GM23338 (cell line): ENCODE results near the gene VPS8. TPM values are rescaled to one million over a fixed set of nuclear protein-coding genes. Genes with fewer than 3 reads are reported as not detected.

ENCODE experiments used
- ATAC-seq: fragments of 200-7000 bp; cut with Tn5 transposase; 3 replicates; pipeline ENCODE4 v1.9.1; 2020
- DNase-seq: peaks from one replicate; pipeline ENCODE4 v3.0.0-alpha.2; 2015; ENCODE audit warnings: low spot score
- H2AFZ ChIP-seq: fragments of 200-600 bp; sonication (generic); 2 replicates; pipeline ENCODE4 v1.8.0; 2016; ENCODE audit warnings: antibody characterized with exemption, mild to moderate bottlenecking, moderate library complexity
- H3F3A ChIP-seq: fragments of 200-600 bp; sonication (generic); replicated peaks from 2 replicates; pipeline ENCODE4 v1.8.0; 2017; ENCODE audit warnings: antibody characterized with exemption, mixed run types, low read depth
- H3K27ac ChIP-seq: fragments of 200-600 bp; sonication (generic); 2 replicates; pipeline ENCODE4 v1.6.1; 2016; ENCODE audit warnings: low read depth
- H3K27me3 ChIP-seq: fragments of 200-600 bp; sonication (generic); 2 replicates; pipeline ENCODE4 v1.8.0; 2016; ENCODE audit warnings: mild to moderate bottlenecking, mixed run types, moderate library complexity; ENCODE audit not compliant: insufficient read depth
- H3K36me3 ChIP-seq: fragments of 200-600 bp; sonication (generic); 2 replicates; pipeline ENCODE4 v1.8.0; 2016; ENCODE audit warnings: mild to moderate bottlenecking; ENCODE audit not compliant: insufficient read depth
- H3K4me1 ChIP-seq: fragments of 200-600 bp; sonication (generic); 2 replicates; pipeline ENCODE4 v1.8.0; 2016; ENCODE audit warnings: mild to moderate bottlenecking, moderate library complexity; ENCODE audit not compliant: insufficient read depth
- H3K4me2 ChIP-seq: fragments of 200-600 bp; sonication (generic); 2 replicates; pipeline ENCODE4 v1.7.1; 2017; ENCODE audit warnings: mixed run types
- H3K4me3 ChIP-seq: fragments of 200-600 bp; sonication (generic); 2 replicates; pipeline ENCODE4 v1.6.1; 2016; ENCODE audit warnings: mixed run types
- H3K79me2 ChIP-seq: fragments of 200-600 bp; sonication (generic); replicated peaks from 2 replicates; pipeline ENCODE4 v1.8.0; 2017; ENCODE audit warnings: mild to moderate bottlenecking; ENCODE audit not compliant: insufficient read depth
- H3K9me2 ChIP-seq: fragments of 200-600 bp; sonication (generic); 2 replicates; pipeline ENCODE4 v1.8.0; 2017; ENCODE audit not compliant: insufficient read depth
- H4K20me1 ChIP-seq: fragments of 200-600 bp; sonication (generic); replicated peaks from 2 replicates; pipeline ENCODE4 v1.8.0; 2017; ENCODE audit warnings: mild to moderate bottlenecking; ENCODE audit not compliant: insufficient read depth
- H3K27ac Mint-ChIP-seq: 2 replicates; pipeline ENCODE4 v1.8.0; 2020; ENCODE audit warnings: inconsistent platforms, mild to moderate bottlenecking, moderate library complexity, mixed read lengths
- H3K27me3 Mint-ChIP-seq: 3 replicates; pipeline ENCODE4 v1.8.0; 2022; ENCODE audit warnings: low read depth, mild to moderate bottlenecking, moderate library complexity, mixed read lengths, inconsistent platforms; ENCODE audit not compliant: insufficient read depth, poor library complexity
- H3K36me3 Mint-ChIP-seq: 3 replicates; pipeline ENCODE4 v1.8.0; 2021; ENCODE audit warnings: low read depth, mild to moderate bottlenecking, inconsistent platforms, moderate library complexity, mixed read lengths
- H3K4me1 Mint-ChIP-seq: 3 replicates; pipeline ENCODE4 v1.8.0; 2020; ENCODE audit warnings: mild to moderate bottlenecking, inconsistent platforms, mixed read lengths
- H3K4me3 Mint-ChIP-seq: 3 replicates; pipeline ENCODE4 v1.8.0; 2021; ENCODE audit warnings: moderate library complexity, mild to moderate bottlenecking, inconsistent platforms, mixed read lengths
- H3K9me3 Mint-ChIP-seq: 3 replicates; pipeline ENCODE4 v1.8.0; 2020; ENCODE audit warnings: moderate library complexity, mild to moderate bottlenecking, inconsistent platforms, mixed read lengths
- CREB1 ChIP-seq: fragments of 250-450 bp; sonication (Bioruptor Pico); IDR thresholded peaks from 2 replicates; pipeline ENCODE4 v1.5.0; 2020; ENCODE audit warnings: low read depth, mild to moderate bottlenecking, moderate library complexity
- CTCF ChIP-seq, 2 experiments: fragments of 200-600 bp in 1 of 2; sonication (generic) in 1 of 2; conservative IDR thresholded peaks; 2 replicates each; pipeline versions ENCODE4 v1.5.1 to v1.6.1; 2016 to 2017; ENCODE audit warnings: antibody characterized with exemption in 2 of 2, low read depth in 2 of 2, mild to moderate bottlenecking in 2 of 2, moderate library complexity in 1 of 2
- POLR2AphosphoS5 ChIP-seq: IDR thresholded peaks from 2 replicates; pipeline ENCODE4 v1.6.1; 2016; ENCODE audit warnings: antibody characterized with exemption, low read depth
- REST ChIP-seq: IDR thresholded peaks from one replicate; pipeline ENCODE4 v1.6.1; 2018; ENCODE audit warnings: antibody characterized with exemption; ENCODE audit not compliant: unreplicated experiment
- ZNF331 ChIP-seq: fragments of 250-450 bp; sonication (Bioruptor Pico); IDR thresholded peaks from 2 replicates; pipeline ENCODE4 v1.5.0; 2020; ENCODE audit warnings: low read depth, mild to moderate bottlenecking, moderate library complexity
- ZNF462 ChIP-seq: fragments of 250-450 bp; sonication (Bioruptor Pico); IDR thresholded peaks from 2 replicates; pipeline ENCODE4 v1.5.0; 2020; ENCODE audit warnings: mild to moderate bottlenecking, moderate library complexity
- polyA plus RNA-seq: library from polyadenylated mRNA; unstranded; fragments of >200 nt; fragmentation: Nextera tagmentation; extraction: Ambion mirVana; gene quantifications from 2 replicates; pipeline ENCODE4 v1.2.1, GENCODE V29; 2016
- total RNA-seq: library from RNA; depleted of rRNA; stranded (reverse); fragments of >200 nt; shearing (Covaris generic); gene quantifications from 2 replicates; pipeline ENCODE4 v1.2.3, GENCODE V29; 2014

VPS8 gene
- total and polyA plus RNA-seq, 2 experiments from 2014 or later, result 17.3 to 45.5 TPM

- no peak for TF ChIP-seq REST
- no peak for TF ChIP-seq ZNF331 (CRISPR knock-in tag)
- TF ChIP-seq CTCF (conservative IDR thresholded peaks at IDR 0.05; ENCODE audit: low read depth in 2 of 2), result no peak
- TF ChIP-seq CREB1, result no peak
Measured at GRCh38 chr3:184832044-184832443, 20.1 kb downstream of the VPS8 start (continued).

- no peak overlapping the region for H3K27ac Mint-ChIP-seq
- Histone ChIP-seq H3K27me3 (no peaks in the 10 kb centered on the region), H3K27ac (no peak overlapping the region), H3F3A (no peaks in the 10 kb centered on the region), H3K79me2 (no peaks in the 10 kb centered on the region), H2AFZ (no peak overlapping the region), H4K20me1 (no peaks in the 10 kb centered on the region), H3K4me2 (no peak overlapping the region), H3K9me2 (no peaks in the 10 kb centered on the region), H3K36me3 (no peaks in the 10 kb centered on the region), H3K4me1 (peaks cover 15% of the 10 kb centered on the region), H3K4me3 (no peak overlapping the region)
- DNase-seq (no peak), ATAC-seq (no peak)
- no peaks in the 10 kb centered on the region for H3K27me3 Mint-ChIP-seq
- H3K9me3 Mint-ChIP-seq, result no peaks in the 10 kb centered on the region
- H3K4me3 Mint-ChIP-seq, result no peak overlapping the region
- H3K36me3 Mint-ChIP-seq, result peaks cover 12% of the 10 kb centered on the region
- H3K4me1 Mint-ChIP-seq, result peaks cover 17% of the 10 kb centered on the region; the same call in 2 of the 3 replicates
- no peak for TF ChIP-seq ZNF462
- TF ChIP-seq CTCF (conservative IDR thresholded peaks at IDR 0.05; ENCODE audit: low read depth in 2 of 2), result no peak
- TF ChIP-seq POLR2AphosphoS5, result no peak
- no peak for TF ChIP-seq REST
Measured at GRCh38 chr3:184832903-184833302, 20.9 kb downstream of the VPS8 start.
